ENCODE results near the gene GNG2.

GNG2 gene

GRCh38 chr14:51962711-51963110 lies 102.3 kb downstream of the GNG2 start (continued):
- TF ChIP-seq PRDM2 (tag by site-specific recombination; IDR thresholded peaks at IDR 0.05; ENCODE audit: borderline replicate concordance) (no peak), ZNF664 (tag by site-specific recombination; IDR thresholded peaks at IDR 0.05) (no peak), ZNF488 (tag by site-specific recombination; IDR thresholded peaks at IDR 0.05) (no peak), ZNF558 (tag by site-specific recombination; IDR thresholded peaks at IDR 0.05) (no peak), ZNF423 (tag by site-specific recombination; IDR thresholded peaks at IDR 0.05) (no peak), KLF16 (tag by site-specific recombination; IDR thresholded peaks at IDR 0.05) (no peak)

- POLR2A ChIA-PET: interaction anchor here (0.5 kb wide), 1 partner anchor 313 kb away, joined by 8 read pairs; no protein-coding TSS in a partner anchor
- no peak overlapping the region for H3K27ac ChIP-seq (ENCODE audit: extremely low read depth, low read depth, low read length)
- CTCF ChIA-PET: interaction anchor here (0.8 kb wide), 1 partner anchor 680 kb away, joined by 3 read pairs; no protein-coding TSS in a partner anchor
- no peak overlapping the region for H3K4me3 ChIP-seq (ENCODE audit: low read depth, low read length)
- no peaks in the 10 kb centered on the region; the same call in 1 of the 2 replicates for H3K9me3 ChIP-seq (ENCODE audit: control insufficient read depth, insufficient read depth, low read depth, low read length)
- H3K4me1 ChIP-seq (ENCODE audit: control insufficient read depth, insufficient read depth, low read length): no peaks in the 10 kb centered on the region
- TF ChIP-seq MYNN (tag by site-specific recombination; IDR thresholded peaks at IDR 0.05; ENCODE audit: borderline replicate concordance) (no peak), ZNF423 (tag by site-specific recombination; IDR thresholded peaks at IDR 0.05) (no peak), ZEB2 (tag by site-specific recombination; IDR thresholded peaks at IDR 0.05) (no peak), SP7 (tag by site-specific recombination; IDR thresholded peaks at IDR 0.05) (no peak), ZNF585B (tag by site-specific recombination; IDR thresholded peaks at IDR 0.05) (no peak), ZNF114 (tag by site-specific recombination; IDR thresholded peaks at IDR 0.05) (no peak), ZNF701 (tag by site-specific recombination; IDR thresholded peaks at IDR 0.05) (no peak), KLF10 (tag by site-specific recombination; IDR thresholded peaks at IDR 0.05) (no peak), ZNF837 (tag by site-specific recombination; IDR thresholded peaks at IDR 0.05) (no peak), ZNF133 (tag by site-specific recombination; IDR thresholded peaks at IDR 0.05) (no peak), BCL11A (tag by site-specific recombination; IDR thresholded peaks at IDR 0.05; ENCODE audit: low read depth) (no peak), ZNF843 (tag by site-specific recombination; IDR thresholded peaks at IDR 0.05) (no peak)
- no peaks in the 10 kb centered on the region for H3K36me3 ChIP-seq (ENCODE audit: control insufficient read depth in 2 of 2, insufficient read depth in 1 of 2, low read length in 2 of 2)
Observed at GRCh38 chr14:51963286-51963685, 102.9 kb downstream of the GNG2 start.

GRCh38 chr14:51967521-51967920 lies 107.1 kb downstream of the GNG2 start:
- H3K4me1 ChIP-seq (ENCODE audit: control insufficient read depth, insufficient read depth, low read length): no peaks in the 10 kb centered on the region
- POLR2A ChIA-PET: no interaction called here
- H3K36me3 ChIP-seq (ENCODE audit: control insufficient read depth in 2 of 2, insufficient read depth in 1 of 2, low read length in 2 of 2): no peaks in the 10 kb centered on the region
- no peaks in the 10 kb centered on the region for H3K9me3 ChIP-seq (ENCODE audit: control insufficient read depth, insufficient read depth, low read depth, low read length)
- CTCF ChIA-PET: interaction anchor here (0.6 to 2.0 kb wide), 2 partner anchors 10 to 1182 kb away, joined by 3 to 14 read pairs; no protein-coding TSS in a partner anchor
- TF ChIP-seq CTCF (tag by site-specific recombination; IDR thresholded peaks at IDR 0.05) (no peak), YY1 (tag by site-specific recombination; IDR thresholded peaks at IDR 0.05) (no peak), PBX3 (CRISPR knock-in tag; IDR thresholded peaks at IDR 0.05) (no peak)
- H3K4me3 ChIP-seq (ENCODE audit: low read depth, low read length): no peak overlapping the region
- no peak overlapping the region for H3K27ac ChIP-seq (ENCODE audit: extremely low read depth, low read depth, low read length)
